Occipital lobe (tissue), 2 donors: ENCODE results near the gene FBXO47. TPM values are rescaled to one million over a fixed set of nuclear protein-coding genes. Genes with fewer than 3 reads are reported as not detected.
"Not testable (repeated sequence)": the region's sequence is repeated elsewhere in the genome, so short reads cannot be mapped to it uniquely, and the experiment has no call there.

Source experiments
- DNase-seq: peaks from one replicate; lab custom pipeline; 2025; lab: John Stamatoyannopoulos, UW
- total RNA-seq: library from RNA; depleted of rRNA; stranded (reverse); fragments of >200 nt; gene quantifications from one replicate; pipeline ENCODE4 v1.2.3, GENCODE V29; 2014

Gene FBXO47
- total RNA-seq, 1 donor from 2014 or later, result not detected

DNA sequence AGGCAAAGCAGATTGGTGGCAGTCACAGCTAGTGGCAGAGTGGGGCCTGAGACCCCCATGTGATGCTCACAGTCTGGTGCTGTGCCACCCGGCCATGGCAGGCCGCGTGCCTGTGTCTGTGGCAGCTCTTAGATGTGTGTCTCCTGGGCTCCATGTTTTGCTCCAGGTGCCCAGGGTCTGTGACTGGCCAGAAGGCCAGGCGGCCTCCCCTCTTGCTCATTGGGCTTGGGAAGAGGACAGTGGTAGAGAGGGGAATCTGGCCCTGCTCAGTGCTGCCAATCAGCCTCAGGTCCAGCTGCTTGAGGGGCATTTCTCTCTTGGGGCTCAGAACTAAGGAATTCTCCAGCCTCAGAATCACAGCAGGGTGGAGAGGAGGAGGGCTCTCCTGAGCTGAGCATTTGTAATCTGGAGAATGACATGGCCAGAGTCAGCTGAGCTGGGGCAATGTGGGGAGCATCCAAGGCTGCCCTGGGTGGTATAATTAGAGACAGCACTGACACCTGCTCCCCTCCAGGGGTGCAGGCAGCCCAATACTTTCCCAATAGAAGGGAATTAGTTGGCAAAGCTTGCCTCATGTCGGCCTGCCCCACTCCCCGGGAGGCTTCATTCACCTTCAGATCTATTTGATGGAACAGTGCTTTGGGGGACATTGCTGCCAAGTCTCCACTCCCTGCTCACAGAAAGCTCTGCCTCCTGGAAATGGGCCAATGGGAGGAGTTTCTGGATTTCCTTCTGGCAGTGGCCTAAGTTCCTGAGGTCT, 44.5 kb downstream of the FBXO47 start:
- DNase-seq, result no peak

DNA sequence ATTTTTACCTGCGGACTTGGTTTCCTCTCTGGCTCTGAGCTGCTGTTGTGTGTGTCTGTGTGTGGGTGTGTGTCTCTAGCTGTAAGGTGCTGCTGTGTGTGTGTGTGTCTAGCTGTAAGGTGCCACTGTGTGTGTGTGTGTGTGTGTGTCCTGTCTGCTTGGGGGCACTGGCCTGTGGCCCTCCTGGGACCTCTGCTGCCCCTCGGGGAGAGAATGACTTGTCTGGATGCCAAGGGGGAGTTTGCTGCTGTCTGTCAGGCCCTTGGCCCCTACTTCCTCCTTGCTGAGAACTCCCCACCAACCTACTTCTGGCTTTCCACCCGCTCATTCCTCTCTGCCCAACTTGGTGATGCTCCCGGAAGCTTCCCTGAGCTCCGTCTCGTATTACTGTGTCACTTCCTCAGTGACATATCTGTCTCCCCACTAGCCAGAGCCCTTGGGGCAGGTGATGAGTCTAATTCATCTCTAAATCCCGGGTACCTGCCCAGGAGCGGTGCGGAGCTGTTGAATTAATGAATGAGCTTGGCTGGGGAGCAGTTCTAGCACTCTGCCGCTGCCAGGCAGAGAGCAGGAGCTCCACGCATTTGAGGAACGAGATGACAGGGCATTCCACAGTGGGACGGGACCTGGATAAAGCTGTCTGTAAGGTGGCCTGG, 45.3 kb downstream of the FBXO47 start:
- peak; percentile 39 for DNase-seq

DNA sequence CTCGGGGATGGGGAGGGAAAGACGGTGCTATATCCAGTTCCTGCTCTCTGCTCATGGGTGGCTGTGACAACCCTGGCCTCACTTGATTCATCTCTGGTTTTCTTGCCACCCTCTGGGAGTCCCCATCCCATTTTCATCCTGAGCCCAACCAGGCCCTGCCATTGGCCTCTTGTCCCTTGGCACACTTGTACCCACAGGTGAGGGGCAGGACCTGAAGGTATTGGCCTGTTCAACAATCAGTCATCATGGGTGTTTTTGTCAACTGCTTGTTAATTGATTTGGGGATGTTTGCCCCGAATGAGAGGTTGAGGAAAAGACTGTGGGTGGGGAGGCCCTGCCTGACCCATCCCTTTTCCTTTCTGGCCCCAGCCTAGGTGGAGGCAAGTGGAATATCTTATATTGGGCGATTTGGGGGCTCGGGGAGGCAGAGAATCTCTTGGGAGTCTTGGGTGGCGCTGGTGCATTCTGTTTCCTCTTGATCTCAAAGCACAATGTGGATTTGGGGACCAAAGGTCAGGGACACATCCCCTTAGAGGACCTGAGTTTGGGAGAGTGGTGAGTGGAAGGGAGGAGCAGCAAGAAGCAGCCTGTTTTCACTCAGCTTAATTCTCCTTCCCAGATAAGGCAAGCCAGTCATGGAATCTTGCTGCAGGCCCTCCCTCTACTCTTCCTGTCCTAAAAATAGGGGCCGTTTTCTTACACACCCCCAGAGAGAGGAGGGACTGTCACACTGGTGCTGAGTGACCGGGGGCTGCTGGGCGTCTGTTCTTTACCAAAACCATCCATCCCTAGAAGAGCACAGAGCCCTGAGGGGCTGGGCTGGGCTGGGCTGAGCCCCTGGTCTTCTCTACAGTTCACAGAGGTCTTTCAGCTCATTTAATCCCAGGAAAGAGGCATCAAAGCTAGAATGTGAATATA, 46.6 kb downstream of the FBXO47 start:
- no peak for DNase-seq

DNA sequence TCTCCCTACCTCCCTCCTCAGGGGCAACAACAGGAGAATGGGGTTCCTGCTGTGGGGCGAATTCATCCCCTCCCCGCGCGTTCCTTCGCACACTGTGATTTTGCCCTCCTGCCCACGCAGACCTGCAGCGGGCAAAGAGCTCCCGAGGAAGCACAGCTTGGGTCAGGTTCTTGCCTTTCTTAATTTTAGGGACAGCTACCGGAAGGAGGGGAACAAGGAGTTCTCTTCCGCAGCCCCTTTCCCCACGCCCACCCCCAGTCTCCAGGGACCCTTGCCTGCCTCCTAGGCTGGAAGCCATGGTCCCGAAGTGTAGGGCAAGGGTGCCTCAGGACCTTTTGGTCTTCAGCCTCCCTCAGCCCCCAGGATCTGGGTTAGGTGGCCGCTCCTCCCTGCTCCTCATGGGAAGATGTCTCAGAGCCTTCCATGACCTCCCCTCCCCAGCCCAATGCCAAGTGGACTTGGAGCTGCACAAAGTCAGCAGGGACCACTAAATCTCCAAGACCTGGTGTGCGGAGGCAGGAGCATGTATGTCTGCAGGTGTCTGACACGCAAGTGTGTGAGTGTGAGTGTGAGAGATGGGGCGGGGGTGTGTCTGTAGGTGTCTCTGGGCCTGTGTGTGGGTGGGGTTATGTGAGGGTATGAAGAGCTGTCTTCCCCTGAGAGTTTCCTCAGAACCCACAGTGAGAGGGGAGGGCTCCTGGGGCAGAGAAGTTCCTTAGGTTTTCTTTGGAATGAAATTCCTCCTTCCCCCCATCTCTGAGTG, 47.7 kb downstream of the FBXO47 start:
- DNase-seq, result no peak

DNA sequence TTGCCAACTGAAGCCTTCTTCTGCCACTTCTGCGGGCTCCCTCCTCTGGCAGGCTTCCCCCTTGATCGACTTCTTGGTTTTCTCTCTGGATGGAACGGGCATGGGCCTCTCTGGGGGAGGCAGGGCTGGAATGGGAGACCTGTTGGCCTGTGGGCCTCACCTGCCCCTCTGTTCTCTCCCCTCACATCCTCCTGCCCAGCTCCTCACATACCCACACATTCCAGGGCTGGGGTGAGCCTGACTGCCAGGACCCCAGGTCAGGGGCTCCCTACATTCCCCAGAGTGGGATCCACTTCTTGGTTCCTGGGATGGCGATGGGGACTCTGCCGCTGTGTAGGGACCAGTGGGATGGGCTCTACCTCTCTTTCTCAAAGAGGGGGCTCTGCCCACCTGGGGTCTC, 48.3 kb downstream of the FBXO47 start:
- DNase-seq, result no peak

DNA sequence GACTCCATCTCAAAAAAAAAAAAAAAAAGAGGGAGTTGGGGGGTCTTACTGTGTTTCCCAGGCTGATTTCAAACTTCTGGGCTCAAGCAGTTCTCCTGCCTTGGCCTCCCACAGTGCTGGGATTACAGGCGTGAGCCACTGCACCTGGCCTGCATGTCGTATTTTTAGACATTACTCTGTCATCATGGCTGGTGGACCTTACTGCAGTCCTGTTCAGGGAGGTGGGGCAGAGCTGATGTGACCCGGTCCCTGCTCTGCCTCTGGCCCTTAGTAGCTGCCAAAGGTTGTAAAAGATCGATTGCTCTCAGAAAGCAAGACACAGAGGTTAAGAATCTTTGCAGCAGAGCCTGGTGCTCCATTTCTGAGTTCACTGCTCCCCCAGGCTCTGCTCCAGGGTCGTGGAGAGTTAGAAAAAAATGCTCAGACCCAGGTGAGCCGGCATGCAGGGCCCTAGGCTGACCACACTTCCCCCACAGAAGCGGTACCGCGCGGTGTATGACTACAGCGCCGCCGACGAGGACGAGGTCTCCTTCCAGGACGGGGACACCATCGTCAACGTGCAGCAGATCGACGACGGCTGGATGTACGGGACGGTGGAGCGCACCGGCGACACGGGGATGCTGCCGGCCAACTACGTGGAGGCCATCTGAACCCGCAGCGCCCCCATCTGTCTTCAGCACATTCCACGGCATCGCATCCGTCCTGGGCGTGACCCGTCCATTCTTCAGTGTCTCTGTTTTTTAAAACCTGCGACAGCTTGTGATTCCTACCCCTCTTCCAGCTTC, 48.9 kb downstream of the FBXO47 start:
- DNase-seq, result no peak

DNA sequence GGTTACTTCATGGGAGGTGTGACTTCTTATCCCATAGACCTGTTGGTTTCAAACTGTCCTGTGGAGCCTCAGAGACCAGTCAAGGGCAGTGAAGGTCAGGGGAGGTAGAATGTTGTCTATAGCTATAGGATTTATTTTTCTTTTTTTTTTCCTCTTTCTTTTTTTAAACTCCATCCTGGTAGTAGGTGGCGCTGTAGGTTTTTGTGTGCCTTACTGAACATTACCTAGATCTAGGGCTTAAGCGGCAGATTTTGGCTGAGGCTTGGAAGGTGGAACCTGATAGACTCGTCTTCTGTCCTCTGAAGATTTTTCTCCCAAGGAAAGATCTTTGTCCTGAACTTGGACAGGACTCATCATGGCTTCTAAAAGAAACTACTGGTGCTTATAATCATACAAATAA, 49.9 kb downstream of the FBXO47 start:
- DNase-seq, result no peak

DNA sequence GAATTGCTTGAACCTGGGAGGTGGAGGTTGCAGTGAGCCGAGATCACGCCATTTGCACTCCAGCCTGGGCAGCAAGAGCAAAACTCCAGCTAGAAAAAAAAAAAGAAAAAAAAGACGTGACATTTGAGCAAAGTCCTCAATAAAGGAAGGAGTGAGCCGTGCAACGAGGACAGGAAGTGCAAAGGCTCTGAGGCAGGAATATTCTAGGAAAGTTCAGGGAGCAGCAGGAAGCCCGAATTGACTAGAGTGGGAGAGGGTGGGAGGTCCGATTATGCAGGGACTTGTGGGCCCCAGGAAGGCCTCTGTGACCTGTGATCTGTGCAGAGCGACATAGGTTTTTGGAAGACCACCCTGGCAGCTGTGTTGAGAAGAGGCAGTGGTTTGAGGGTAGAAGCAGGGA, 50.4 kb downstream of the FBXO47 start:
- no peak for DNase-seq

DNA sequence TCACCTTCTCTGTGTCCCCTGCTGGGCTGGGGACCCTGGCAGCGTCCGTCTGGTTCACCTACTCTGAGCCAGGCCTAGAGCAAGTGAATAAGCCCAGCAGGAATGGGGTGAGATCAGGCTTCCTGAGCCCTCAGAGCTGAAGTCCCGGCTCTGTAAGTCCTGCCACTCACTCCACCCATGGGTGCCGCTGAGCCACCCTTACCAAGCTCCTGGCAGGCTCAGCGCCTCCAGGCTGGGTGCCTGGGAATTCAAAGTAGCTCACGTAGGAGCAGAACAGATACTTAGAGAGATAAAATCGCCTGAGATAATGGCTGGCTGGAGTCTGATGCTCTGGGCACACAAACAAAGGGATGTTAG, 51.6 kb downstream of the FBXO47 start:
- no peak for DNase-seq

DNA sequence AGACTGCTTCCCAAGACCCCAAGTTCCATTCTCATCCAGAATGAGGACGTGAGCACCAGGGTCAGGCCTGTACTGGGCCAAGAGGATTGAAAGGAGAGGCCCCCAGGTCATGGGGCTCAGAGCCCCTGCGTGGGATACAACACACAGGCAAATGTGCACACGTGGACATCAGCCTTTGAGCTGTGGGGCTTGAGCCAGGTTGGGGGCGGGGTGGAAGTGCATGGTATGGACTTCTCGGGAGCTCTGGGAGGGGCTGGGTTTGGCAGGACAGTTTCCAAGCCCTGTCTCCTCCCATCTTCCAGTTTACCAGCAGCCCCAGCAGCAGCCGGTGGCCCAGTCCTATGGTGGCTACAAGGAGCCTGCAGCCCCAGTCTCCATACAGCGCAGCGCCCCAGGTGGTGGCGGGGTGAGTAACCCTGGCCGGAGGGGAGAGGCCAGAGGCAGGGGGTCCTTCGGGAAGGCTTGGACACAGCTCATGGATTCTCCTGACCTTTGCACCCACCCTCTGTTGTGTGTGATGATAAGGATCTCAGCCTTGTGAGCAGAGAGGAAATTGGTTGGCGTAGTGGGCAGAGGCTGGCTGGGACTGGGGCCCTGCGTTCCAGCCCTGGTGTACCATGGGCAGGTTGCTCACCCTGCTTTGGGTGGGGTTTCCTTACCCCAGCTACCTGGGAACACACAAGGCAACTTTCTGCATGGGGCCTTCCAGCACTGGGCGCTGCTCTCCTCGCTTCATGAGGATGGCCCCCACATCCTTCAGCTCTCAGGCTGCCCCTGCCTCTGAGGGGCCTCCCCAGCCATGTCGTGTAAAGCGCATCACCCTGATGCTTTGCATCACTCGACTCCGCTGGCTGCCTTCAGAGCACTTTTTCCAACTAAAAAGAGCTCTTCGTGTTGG, 52.2 kb downstream of the FBXO47 start:
- no peak for DNase-seq

DNA sequence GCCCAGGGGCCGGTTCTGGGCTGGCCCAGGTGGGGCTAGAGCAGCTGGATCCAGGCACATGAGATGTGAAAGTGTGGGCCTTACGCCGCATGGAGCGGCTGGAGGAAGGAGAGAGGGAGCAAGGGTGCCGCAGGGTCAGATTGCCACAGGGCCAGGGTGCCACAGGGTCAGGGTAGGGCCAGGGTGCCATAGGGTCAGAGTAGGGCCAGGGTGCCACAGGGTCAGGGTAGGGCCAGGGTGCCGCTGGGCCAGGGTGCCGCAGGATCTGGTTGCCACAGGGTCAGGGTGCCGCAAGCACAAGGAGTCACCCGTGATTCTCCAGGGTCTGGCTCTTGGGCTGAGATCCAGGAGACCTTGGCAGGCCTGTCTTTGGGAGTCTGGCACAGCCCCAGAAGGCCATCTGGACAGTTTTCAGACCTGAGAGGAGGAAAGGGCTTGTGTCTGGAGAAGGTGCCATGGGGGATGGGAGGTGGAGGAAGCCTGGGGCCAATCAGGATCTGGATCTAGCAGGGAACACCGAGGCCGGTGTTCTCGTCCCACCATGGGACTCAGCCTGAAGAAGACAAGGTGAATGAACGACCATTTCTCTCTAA, 54.9 kb downstream of the FBXO47 start:
- DNase-seq, result no peak

DNA sequence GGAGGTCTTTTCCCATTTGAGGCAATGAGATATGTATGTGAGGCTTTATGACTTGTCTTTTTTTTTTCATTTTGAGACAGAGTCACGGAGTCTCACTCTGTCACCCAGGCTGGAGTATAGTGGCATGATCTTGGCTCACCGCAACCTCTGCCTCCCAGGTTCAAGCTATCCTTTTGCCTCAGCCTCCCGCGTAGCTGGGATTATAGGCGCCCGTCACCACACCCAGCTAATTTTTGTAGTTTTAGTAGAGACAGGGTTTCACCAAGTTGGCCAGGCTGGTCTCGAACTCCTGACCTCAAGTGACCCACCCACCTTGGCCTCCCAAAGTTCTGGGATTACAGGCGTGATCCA, 55.5 kb downstream of the FBXO47 start:
- not testable (repeated sequence) for DNase-seq

DNA sequence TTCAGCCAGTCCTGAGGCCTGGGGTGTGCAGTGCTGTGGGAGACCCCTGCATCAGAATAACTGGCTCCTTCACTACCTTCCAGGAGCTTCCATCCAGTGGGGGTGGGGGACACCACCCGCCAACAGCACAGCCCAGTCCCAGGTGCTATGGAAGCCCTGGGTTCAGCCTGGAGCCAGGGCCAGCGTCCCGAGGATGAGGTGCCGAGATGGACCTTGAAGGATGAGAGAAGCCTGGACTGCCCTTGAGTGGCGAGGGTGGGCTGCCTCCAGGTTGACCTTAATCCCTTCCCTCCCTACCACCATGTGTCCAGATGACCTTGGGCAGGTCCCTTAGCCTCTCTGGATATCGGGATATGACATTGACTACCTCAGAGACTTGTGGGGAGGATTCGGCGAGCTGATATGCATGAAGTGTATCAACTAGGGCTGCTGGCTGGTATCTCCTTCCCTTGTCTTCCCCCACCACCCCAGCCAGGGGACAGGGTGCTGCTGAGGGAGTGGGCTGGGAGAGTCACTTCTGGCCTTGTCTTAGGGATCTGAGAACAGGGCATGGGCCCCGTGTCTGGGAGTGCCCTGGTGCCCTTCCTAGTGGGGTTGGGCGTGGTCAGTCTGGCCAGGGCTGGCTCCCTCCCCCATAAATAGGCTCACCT, 56.0 kb downstream of the FBXO47 start:
- no peak for DNase-seq

DNA sequence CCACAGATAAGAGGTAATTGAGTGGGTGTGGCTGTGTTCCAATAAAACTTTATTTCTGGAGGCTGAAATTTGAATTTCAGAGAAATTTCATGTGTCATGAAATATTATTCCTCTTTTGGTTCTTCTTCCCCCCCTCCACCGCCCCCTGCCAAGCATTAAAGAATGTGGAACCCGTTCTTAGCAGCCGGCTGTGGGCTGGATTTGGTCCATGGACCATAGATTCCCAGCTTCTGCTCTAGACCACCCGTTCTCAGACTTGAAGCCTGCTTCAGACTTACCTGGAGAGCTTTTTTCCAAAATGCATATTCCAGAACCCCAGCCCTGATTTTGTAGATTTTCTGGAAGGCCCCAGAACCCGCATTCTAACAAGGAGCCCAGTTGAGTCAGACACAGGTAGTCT, 56.9 kb downstream of the FBXO47 start:
- DNase-seq, result no peak

DNA sequence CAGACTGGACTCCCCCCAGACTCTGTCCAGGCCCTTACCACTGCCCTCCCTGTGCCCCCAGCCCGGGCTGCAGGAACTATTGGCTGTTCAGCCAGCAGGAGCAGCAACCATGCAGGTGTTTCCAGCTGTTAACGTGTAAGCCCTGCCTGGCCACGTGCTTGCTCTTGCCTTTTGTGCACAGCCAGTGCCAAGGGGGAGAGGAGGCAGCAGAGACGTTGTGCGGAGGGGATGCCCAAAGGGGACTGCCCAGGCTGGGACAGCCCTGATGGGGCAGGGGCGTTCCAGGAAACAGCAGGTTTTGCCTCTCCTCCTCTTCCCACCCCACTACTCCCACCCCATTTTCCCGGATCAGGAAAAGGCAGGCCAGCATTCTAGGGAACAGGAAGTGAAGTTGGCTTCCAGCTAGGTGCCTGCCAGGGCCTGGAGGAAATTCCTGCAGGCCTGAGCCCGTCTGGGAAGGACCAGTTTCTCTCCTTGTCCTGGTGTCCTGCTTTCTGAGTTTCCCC, 58.5 kb downstream of the FBXO47 start:
- DNase-seq, result no peak

DNA sequence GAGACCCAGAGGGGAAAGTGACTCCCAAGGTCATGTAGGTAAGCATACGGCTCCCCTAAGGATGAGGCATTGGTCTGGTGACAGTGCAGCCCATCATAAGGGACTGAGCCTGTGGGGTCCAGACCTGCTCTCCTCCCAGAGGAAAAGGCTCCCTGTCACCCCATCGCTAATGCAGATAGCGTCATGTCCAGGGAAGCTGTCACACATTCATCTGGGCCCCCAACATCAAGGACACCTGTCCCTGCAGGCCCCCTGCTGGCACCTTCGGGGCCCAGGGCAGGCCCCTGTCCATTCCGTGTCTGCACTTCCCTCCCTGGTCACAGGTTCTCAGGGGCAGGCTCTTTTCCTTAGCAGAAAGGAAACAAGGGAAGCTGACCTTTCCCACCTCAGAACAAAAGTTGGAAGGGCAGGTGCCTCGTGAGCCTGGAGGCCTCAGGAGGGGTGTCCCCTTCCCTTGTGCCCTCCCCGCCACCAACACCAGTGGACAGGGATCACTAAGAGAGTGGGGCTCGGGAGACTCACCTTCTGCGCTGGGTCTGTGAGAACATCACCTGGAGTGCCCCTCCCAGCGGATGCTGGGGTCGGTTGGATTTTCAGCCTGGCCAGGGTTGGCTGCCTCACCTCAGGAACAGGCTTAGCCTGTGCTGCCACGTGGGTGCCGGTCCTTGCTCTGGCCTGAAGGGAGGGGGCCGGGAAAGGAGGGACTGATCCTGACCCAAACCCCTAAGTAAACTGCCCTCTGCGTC, 59.1 kb downstream of the FBXO47 start:
- no peak for DNase-seq

DNA sequence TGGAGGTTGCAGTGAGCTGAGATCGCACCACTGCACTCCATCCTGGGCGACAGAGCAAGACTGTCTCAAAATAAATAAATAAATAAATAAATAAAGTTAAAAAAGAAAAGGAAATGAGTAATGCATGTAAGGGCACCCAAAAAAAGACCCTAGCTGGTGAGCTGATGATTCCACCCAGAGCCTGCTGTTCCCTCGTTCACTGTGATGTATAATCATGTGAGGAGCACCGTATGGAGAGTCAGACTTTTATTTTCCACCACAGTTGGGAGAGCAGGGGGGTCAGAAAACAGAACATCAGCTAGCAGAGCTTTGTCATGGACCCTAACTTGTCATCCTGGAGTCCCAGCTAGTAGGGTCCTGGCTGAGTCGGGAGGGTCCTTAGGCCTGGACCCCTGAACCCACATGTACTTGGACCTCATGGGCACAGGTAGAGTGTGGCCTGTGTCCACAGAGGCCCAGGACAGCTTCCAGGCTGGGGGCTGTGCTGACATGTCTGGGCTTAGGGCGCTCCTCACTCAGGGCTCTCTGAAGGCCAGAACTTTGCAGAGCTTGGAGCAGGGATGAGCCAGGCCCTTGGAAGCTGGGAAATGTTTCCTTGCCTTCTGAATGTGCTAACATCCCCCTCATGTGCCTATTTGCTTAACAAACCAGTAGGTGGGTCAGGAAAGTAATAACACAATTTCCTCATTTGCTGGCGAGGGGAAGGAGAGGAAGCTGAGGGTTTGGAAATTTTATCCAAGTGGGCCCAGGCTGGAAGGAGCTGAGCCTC, 60.6 kb downstream of the FBXO47 start:
- DNase-seq, result no peak
